Cerebellar cortex (tissue), 1 donor: ENCODE measurements around the gene DENND5A.
"Not testable (repeated sequence)": the region's sequence is repeated elsewhere in the genome, so short reads cannot be mapped to it uniquely, and the experiment has no call there.

ENCODE experiments used
- DNase-seq: peaks from one replicate; pipeline ENCODE4 v3.0.0-alpha.2; 2015; ENCODE audit warnings: low spot score

DENND5A gene

GRCh38 chr11:9176550-9176949, 88.6 kb downstream of the DENND5A start:
- no peak for DNase-seq

- peak; percentile 47 for DNase-seq
Observed at GRCh38 chr11:9176136-9176535, 89.0 kb downstream of the DENND5A start.

DNA sequence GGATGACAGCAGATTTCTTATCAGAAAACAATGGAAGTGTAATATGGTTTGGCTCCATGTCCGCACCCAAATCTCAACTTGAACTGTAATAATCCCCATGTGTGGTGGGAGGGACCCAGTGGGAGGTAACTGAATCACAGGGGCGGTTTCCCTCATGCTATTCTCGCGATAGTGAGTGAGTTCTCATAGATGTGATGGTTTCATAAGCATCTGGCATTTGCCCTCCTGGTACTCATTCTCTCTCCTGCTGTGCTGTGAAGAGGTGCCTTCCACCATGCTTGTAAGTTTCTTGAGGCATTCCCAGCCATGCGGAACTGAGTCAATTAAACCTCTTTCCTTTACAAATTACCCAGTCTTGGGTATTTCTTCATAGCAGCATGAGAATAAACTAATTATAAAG, 92.8 kb downstream of the DENND5A start:
- no peak for DNase-seq

GRCh38 chr11:9170450-9170849, 94.7 kb downstream of the DENND5A start:
- DNase-seq = no peak

DNA sequence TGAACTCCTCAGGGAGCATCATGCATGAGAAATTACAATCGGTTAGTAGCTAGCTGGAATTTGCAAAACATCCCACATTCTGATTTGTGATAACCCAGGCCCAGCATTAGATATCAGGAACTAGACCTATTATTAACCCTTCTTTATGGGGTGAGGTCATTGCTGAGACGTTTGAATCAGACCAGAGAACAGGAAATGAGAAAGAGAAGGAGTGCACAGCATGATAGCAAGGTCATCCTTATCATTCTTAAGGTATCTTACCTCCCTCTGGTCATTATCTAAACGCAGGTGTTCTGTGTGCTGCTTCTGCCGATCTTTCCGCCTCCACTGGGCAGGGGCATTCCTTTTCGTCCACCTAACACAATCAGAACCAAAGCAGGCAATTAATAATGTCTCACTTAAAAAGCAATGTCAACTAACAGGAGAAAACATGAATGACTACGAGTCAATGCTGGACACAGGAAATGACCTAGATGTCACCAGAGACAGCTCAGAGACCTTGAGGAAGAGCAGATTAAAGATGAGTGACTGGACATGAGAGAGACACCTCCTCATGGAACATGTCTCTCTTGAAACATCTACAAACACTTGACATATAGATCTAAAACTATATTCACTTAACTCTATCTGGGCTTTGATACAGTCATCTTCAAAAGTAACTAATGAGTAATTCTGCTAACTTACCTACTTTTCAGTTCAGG, 95.4 kb downstream of the DENND5A start:
- no peak for DNase-seq

DNA sequence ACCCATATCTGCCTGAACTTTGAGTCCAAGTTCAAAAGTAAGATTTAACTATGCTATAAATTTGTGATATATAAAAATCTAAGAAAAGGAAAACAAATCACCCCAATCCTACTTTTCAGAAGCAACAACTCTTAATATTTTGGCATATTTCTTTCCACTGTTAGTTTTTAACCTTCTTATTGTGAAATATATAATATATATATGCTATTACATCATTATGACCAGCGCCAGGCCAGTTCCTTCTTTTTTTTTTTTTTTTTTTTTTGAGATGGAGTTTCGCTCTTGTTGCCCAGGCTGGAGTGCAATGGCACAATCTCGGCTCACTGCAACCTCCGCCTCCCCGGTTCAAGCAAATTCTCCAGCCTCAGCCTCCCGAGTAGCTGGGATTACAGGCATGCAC, 103.2 kb downstream of the DENND5A start:
- DNase-seq = not testable (repeated sequence)

GRCh38 chr11:9160166-9160565, 105.0 kb downstream of the DENND5A start:
- no peak for DNase-seq

- DNase-seq = no peak
Observed at GRCh38 chr11:9158898-9159391, 106.2 kb downstream of the DENND5A start.

GRCh38 chr11:9155930-9156329, 109.2 kb downstream of the DENND5A start:
- no peak for DNase-seq

DNA sequence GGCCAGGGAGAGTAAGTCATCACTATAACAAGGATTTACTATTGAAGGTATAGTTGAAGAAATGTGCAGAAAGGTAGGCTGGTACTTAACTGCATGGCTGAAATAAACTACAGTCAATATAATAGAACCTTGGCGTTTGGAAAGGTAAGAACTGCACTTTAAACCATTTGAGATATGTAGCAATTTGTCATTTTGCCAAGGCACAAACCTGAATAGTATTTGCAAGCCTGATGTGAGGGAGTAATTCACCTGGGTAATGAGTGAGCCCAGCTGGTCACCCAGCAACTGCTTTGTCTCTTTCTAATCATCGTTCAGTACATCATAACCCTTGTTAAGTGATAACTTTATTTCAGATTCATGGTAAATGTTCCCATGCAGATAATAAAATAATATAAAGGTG, 111.5 kb downstream of the DENND5A start:
- no peak for DNase-seq

DNA sequence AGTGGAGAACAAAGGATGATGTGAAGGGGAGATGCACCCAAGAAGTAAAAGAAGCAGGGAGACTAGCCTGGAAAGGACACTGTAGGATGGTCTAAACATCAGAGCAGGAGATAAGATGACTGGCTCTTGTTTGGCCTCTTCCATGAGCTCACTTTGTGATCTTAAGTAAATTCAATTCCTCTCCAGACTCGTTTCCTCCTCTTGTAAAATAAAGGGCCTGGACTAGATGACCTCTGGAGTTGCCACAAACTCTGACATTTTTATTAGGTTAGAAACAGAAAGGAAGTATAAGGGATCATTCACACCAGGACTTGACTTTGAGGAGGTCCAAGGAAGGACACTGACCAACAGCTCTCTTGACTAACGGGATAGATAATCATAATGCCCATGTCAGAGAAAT, 113.5 kb downstream of the DENND5A start:
- DNase-seq = no peak

DNA sequence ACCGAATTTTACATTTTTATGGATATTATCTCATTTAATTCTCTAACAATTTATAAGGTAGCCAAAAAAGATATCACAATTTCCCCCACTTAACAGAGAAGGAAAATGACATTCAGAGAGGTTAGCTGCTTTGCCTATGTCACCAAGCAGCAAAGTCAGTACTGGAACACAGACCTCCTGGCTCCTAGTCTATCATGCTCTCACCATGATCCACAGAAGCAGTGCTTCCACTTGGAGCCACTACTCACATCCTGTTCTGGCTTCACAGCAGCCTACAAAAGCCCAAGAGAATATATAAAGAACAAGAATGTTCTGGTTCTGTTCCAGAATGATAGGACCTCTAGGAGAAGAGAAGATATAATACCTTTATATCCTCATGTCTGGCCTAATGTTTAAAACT, 114.2 kb downstream of the DENND5A start:
- no peak for DNase-seq

DNA sequence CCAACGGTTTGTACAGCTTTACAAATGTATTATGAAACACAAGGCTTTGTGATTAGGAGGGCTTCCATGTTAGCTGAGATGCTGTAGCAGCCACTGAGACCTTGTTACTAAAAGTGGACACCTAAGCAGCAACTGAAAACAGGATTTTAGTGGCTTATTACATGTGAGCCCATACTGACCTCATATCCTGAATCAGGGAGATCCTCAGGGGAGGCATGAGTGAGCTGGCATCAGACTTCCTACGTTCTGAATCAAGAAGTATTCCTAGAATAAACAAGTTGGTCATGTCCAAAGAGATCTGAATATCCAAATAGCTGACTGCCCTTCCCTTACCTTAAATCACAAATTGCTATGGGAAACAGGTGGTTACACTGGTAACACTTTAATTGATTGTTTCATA, 114.6 kb downstream of the DENND5A start:
- no peak for DNase-seq

DNA sequence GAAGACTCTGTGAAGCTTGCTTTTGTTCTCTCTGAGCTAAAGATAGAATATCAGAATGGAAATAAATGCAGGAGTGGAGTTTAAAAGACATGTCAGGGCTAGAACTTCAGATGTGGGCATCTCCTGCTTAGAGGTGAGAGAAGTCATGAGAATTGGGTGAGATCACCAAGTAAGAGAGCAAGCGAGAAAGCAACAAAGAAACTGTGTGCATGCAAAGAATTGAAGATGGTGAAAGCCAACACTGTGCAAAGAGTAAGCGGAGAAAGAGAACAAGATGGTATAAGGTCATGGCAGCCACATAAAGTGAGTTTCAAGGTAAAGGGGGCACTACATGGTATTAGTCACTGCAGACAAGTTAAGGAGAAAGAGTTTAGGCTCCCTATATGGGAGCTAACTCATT, 116.4 kb downstream of the DENND5A start:
- no peak for DNase-seq

DNA sequence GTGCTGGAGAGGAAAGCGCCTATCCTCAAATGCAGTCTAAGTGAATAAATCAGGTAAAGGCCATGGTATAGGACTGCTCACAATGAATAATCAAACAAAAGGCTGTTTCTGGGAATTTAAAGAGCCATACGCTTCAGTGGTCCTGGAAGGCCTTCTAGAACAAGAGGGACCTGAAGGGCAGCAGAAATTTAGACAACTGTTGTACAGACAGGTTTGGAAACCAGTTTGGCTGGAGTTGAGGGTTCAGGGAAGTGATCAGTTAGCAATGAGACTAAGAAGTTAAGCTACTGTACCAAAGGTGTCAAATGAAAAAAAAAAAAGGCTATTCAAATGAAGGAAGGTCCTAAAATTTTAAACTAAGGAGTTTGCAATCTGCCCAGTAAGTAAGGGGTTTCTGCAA, 117.1 kb downstream of the DENND5A start:
- no peak for DNase-seq

GRCh38 chr11:9146477-9146876, 118.7 kb downstream of the DENND5A start:
- DNase-seq = peak; percentile 28

- DNase-seq = no peak
Observed at GRCh38 chr11:9145283-9145682, 119.9 kb downstream of the DENND5A start.

- DNase-seq = peak; percentile 87
Observed at GRCh38 chr11:9144828-9145227, 120.3 kb downstream of the DENND5A start.

DNA sequence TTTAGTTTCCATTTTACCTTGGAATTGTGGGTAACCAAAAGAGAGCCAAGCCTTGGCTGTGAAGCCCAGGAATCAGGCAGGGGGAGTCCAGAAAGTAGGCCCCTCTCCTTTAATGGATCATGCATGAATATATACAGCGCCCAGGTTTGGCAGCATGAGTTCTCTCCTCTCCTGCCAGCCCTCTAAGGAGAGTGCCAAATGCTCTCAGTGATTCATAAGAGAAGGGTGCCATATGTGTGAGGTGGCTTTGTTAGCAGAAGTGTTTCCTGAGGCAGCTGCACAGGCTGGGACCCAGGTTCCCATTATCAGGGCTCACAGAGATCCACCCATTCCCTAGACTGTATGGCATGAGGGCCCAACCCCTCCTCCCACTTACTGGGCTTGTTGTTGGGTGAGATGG, 121.4 kb downstream of the DENND5A start:
- DNase-seq = no peak

DNA sequence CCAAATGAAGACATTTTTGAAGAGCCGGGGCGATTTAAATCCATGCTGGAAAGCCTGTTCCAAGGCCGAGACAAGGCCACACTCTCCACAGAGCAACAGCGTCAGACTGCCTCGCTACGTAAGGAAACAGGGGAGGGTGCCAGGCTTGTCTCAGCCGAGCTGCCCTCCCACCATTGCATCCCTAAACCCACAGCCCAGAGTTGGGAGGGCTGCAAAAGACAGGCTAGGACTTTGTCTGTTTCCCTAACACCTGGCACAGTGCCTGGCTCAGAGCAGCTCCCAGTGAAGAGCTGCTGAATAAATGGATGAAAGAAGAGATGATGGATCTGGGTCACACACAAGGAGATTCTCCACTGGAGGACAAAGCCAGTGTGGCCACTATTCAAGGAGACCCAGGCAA, 122.4 kb downstream of the DENND5A start:
- peak; percentile 75 for DNase-seq

- DNase-seq = no peak
Observed at GRCh38 chr11:9141186-9141585, 124.0 kb downstream of the DENND5A start.

- DNase-seq = no peak
Observed at GRCh38 chr11:9139628-9140357, 125.4 kb downstream of the DENND5A start.
